SH-SY5Y (cell line): Measurements from ENCODE around the gene NELFA.

Experiments used
- GATA2 ChIP-seq: IDR thresholded peaks from 2 replicates; pipeline ENCODE4 v1.6.1; 2011; ENCODE audit warnings: mild to moderate bottlenecking, low read depth, low read length
- GATA3 ChIP-seq: IDR thresholded peaks from 2 replicates; pipeline ENCODE4 v1.6.1; 2011; ENCODE audit warnings: low read depth, mild to moderate bottlenecking, low read length, moderate library complexity

DNA sequence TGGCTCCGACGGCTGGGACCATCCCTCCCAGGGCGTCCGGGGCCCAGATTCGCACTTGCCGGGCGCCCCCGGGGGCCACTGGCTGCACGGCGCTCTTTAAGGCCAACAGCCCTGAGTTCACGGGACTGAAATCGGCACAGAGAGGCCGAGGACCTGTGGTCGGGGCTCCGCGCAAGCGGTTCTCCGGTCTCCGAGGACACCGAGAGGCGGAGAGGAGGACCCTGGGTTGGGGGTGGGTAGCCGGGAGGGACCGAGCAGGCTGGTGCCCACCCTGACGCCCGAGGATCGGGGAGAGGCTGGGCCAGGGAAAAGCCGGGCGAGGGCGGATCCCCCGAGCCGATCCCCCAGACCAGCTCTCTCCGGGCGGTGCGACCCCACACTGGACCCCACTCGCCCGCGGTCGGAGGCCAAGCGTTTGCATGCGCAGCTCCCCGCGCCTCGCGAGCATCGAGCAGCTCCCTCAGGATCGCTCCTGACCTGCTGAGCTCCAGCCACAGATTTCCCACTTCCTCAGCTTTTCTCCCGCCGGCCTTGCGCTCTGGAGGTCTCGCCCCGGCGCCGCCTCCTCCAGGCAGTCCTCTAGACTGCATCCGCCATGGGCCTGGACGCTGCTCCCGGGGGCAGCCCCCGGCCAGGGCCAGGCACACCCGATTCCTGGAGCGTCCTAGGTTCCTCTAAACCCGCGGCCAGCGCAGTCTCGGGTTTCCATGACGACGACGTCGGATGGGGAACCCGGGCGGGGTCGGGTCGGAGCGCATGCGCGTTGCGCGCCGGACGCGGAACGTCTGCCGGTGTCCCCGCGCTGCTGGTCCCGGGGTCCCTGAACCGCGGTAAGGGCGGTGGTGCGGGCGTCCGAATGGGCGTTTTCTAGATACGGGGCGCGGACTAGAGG lies 32.7 kb upstream of the NELFA start:
- no peak for TF ChIP-seq GATA2
- TF ChIP-seq GATA3, result no peak
